ENCODE results near the gene SLC2A13. TPM values are rescaled to one million over a fixed set of nuclear protein-coding genes. Genes with fewer than 3 reads are reported as not detected.

SLC2A13 gene
- total RNA-seq, 1 experiment from 2014 or later, result 12.1 TPM

DNA sequence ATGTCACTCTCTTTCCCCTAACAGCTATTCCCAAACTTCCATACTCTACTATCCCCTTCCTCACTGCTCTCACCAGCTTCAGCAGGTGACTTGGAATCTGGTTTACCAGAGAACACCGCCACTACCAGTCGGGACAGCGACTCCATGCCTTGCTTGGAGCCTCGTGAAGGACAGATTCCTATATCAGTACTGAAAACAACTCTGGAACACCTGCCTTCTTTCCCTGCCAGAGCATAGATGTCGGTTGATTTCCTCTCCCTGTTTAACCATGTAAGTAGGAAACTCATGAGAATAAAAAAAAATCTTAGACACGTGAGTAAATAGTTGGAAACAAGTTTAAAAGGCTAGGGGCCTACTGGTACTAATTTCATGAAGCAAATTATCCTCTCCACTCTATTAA is 266.8 kb downstream of the SLC2A13 start:
- BruUV-seq (replicated peaks), result no TSS peak
- ChIA-PET CTCF (no interaction called here), POLR2A (no interaction called here)
- ATAC-seq (no peak), DNase-seq (ENCODE audit: low read depth, low spot score) (no peak)
- Histone ChIP-seq H3K4me3 (ENCODE audit: low read depth in 2 of 2, low read length in 2 of 2) (no peak overlapping the region), H3K9me3 (ENCODE audit: control insufficient read depth, insufficient read depth, low read depth, low read length) (no peaks in the 10 kb centered on the region), H3K27ac (ENCODE audit: low read length) (no peak overlapping the region), H3K36me3 (ENCODE audit: control insufficient read depth, insufficient read depth, low read length) (no peaks in the 10 kb centered on the region), H3K27me3 (ENCODE audit: control insufficient read depth, insufficient read depth, low read length) (no peaks in the 10 kb centered on the region), H3K4me1 (ENCODE audit: control insufficient read depth, insufficient read depth, low read length) (no peaks in the 10 kb centered on the region)
- intact Hi-C loops (cut with micrococcal nuclease; ENCODE audit: unreplicated experiment), result no loop called here
- in situ Hi-C loops (cut with HindIII; ENCODE audit: low pct_unique_long_range_greater_than_20kb, low sequenced_read_pairs), result no loop called here
- TF ChIP-seq, protein P1, sequence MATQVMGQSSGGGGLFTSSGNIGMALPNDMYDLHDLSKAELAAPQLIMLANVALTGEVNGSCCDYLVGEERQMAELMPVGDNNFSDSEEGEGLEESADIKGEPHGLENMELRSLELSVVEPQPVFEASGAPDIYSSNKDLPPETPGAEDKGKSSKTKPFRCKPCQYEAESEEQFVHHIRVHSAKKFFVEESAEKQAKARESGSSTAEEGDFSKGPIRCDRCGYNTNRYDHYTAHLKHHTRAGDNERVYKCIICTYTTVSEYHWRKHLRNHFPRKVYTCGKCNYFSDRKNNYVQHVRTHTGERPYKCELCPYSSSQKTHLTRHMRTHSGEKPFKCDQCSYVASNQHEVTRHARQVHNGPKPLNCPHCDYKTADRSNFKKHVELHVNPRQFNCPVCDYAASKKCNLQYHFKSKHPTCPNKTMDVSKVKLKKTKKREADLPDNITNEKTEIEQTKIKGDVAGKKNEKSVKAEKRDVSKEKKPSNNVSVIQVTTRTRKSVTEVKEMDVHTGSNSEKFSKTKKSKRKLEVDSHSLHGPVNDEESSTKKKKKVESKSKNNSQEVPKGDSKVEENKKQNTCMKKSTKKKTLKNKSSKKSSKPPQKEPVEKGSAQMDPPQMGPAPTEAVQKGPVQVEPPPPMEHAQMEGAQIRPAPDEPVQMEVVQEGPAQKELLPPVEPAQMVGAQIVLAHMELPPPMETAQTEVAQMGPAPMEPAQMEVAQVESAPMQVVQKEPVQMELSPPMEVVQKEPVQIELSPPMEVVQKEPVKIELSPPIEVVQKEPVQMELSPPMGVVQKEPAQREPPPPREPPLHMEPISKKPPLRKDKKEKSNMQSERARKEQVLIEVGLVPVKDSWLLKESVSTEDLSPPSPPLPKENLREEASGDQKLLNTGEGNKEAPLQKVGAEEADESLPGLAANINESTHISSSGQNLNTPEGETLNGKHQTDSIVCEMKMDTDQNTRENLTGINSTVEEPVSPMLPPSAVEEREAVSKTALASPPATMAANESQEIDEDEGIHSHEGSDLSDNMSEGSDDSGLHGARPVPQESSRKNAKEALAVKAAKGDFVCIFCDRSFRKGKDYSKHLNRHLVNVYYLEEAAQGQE (IDR thresholded peaks at IDR 0.05; ENCODE audit: insufficient read depth in 1 of 2, low read depth in 2 of 2, low read length in 1 of 2), result no peak
- no peak for TF ChIP-seq POLR2AphosphoS5 (IDR thresholded peaks at IDR 0.05; ENCODE audit: low read depth, low read length)
- TF ChIP-seq, protein P2, sequence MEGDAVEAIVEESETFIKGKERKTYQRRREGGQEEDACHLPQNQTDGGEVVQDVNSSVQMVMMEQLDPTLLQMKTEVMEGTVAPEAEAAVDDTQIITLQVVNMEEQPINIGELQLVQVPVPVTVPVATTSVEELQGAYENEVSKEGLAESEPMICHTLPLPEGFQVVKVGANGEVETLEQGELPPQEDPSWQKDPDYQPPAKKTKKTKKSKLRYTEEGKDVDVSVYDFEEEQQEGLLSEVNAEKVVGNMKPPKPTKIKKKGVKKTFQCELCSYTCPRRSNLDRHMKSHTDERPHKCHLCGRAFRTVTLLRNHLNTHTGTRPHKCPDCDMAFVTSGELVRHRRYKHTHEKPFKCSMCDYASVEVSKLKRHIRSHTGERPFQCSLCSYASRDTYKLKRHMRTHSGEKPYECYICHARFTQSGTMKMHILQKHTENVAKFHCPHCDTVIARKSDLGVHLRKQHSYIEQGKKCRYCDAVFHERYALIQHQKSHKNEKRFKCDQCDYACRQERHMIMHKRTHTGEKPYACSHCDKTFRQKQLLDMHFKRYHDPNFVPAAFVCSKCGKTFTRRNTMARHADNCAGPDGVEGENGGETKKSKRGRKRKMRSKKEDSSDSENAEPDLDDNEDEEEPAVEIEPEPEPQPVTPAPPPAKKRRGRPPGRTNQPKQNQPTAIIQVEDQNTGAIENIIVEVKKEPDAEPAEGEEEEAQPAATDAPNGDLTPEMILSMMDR (IDR thresholded peaks at IDR 0.05), result no peak
- TF ChIP-seq TCF7L2 (IDR thresholded peaks at IDR 0.05; ENCODE audit: low read depth, low read length), result no peak
- TF ChIP-seq SIN3A (IDR thresholded peaks at IDR 0.05; ENCODE audit: borderline replicate concordance, insufficient read depth, low read depth, low read length), result no peak

DNA sequence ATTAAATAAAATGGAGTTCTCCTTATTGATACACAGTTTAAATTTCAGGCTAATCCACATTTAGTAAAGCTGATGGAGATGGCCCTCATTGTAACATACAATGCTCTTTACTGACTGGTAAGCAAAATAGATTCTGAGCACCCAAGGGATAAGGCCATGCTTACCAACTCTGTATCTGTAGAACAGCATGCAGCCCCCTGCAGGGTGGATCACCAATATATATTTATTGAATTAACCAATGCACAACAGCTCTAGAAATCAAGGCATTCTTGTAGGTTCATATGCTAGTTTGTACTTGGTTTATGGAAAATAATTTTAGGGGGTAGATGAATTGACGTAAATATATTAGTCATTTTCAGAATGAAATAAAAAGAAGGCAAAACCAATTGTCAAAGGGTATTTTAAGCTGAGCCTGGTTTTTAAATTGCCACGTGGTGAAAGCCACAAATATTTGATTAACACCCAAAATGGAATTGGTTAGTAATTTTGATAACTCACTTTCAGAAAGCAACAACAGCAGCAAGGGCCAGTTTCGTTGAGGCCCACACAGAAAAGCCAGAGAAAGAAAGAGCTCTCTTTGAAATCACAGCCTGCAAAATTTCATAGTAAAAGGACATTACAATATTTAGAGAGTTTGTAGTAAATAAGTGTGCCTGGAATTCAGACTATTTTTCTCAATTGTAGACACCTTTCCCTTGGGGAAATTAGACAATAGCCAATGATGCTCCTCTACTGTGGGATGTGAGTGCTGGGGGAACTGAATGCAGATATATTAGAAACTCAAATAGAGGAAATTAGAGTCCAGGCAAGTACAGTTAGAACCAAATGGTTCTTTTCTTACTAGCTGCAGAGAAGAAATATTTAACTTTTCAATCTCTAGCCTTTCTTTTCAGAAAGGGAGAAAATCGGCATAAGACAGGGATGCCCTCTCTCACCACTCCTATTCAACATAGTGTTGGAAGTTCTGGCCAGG is 270.1 kb downstream of the SLC2A13 start:
- H3K27ac ChIP-seq (ENCODE audit: low read length), result no peak overlapping the region
- TF ChIP-seq, protein P1 (IDR thresholded peaks at IDR 0.05; ENCODE audit: insufficient read depth in 1 of 2, low read depth in 2 of 2, low read length in 1 of 2), result no peak
- TF ChIP-seq POLR2AphosphoS5 (IDR thresholded peaks at IDR 0.05; ENCODE audit: low read depth, low read length) (no peak), SIN3A (IDR thresholded peaks at IDR 0.05; ENCODE audit: borderline replicate concordance, insufficient read depth, low read depth, low read length) (no peak), TCF7L2 (IDR thresholded peaks at IDR 0.05; ENCODE audit: low read depth, low read length) (no peak)
- TF ChIP-seq, protein P2 (IDR thresholded peaks at IDR 0.05), result no peak
- H3K9me3 ChIP-seq (ENCODE audit: control insufficient read depth, insufficient read depth, low read depth, low read length), result no peaks in the 10 kb centered on the region
- DNase-seq (ENCODE audit: low read depth, low spot score), result no peak
- H3K36me3 ChIP-seq (ENCODE audit: control insufficient read depth, insufficient read depth, low read length), result no peaks in the 10 kb centered on the region
- BruUV-seq (replicated peaks), result no TSS peak
- no peak overlapping the region for H3K4me3 ChIP-seq (ENCODE audit: low read depth in 2 of 2, low read length in 2 of 2)
- H3K27me3 ChIP-seq (ENCODE audit: control insufficient read depth, insufficient read depth, low read length), result no peaks in the 10 kb centered on the region
- in situ Hi-C loops (cut with HindIII; ENCODE audit: low pct_unique_long_range_greater_than_20kb, low sequenced_read_pairs) (no loop called here), intact Hi-C loops (cut with micrococcal nuclease; ENCODE audit: unreplicated experiment) (no loop called here)
- no peak for ATAC-seq
- ChIA-PET POLR2A (no interaction called here), CTCF (no interaction called here)
- no peaks in the 10 kb centered on the region for H3K4me1 ChIP-seq (ENCODE audit: control insufficient read depth, insufficient read depth, low read length)
